ENCODE data around the gene HDLBP.

Gene HDLBP

GRCh38 chr2:241260911-241261310 lies 54.6 kb downstream of the HDLBP start:
- no peak overlapping the region for H4K12ac ChIP-seq (ENCODE audit: low read depth, low read length)
- no peak overlapping the region for H3K18ac ChIP-seq (ENCODE audit: low read length)
- H2AK5ac ChIP-seq (ENCODE audit: low read length) = no peak overlapping the region
- DNase-seq = peak in 1 of 2 donors; percentile 21
- H3K14ac ChIP-seq (ENCODE audit: low read length) = no peak overlapping the region
- no peak overlapping the region for H4K91ac ChIP-seq (ENCODE audit: low read depth, low read length)
- H3K23ac ChIP-seq (ENCODE audit: low read length) = no peak overlapping the region
- no peak overlapping the region for H2BK12ac ChIP-seq (ENCODE audit: low read length)
- no peaks in the 10 kb centered on the region for H3K79me1 ChIP-seq (ENCODE audit: low read length)
- H2BK5ac ChIP-seq (ENCODE audit: low read depth, low read length, poor library complexity) = no peak overlapping the region
- H2AFZ ChIP-seq (ENCODE audit: insufficient read depth, low read length, poor library complexity) = no peak overlapping the region
- whole genome bisulfite sequencing (ENCODE audit: extremely low coverage, insufficient coverage, insufficient read length) = no CpG with 5 or more reads among the region's 3 CpGs
- H3K4me1 ChIP-seq (ENCODE audit: control insufficient read depth in 1 of 2, insufficient read depth in 2 of 2, low read length in 2 of 2) = no peaks in the 10 kb centered on the region
- peaks cover 67 to 77% of the 10 kb centered on the region in 2 experiments for H3K36me3 ChIP-seq (ENCODE audit: control insufficient read depth in 1 of 2, insufficient read depth in 2 of 2, low read length in 2 of 2)
- no peak overlapping the region for H2BK120ac ChIP-seq (ENCODE audit: insufficient read depth, low read length, poor library complexity)
- H3K4me3 ChIP-seq (ENCODE audit: low read depth, low read length) = no peak overlapping the region
- no peak overlapping the region for H3K9ac ChIP-seq (ENCODE audit: low read length)
- H3K27me3 ChIP-seq (ENCODE audit: insufficient read depth, low read length) = no peaks in the 10 kb centered on the region
- no peak overlapping the region for H3K27ac ChIP-seq (ENCODE audit: low read depth, low read length)
- no peaks in the 10 kb centered on the region for H3K79me2 ChIP-seq (ENCODE audit: control insufficient read depth, insufficient read depth, low read length, poor library complexity)
- H3K4ac ChIP-seq (ENCODE audit: low read depth, low read length) = no peak overlapping the region
- no peak overlapping the region for H4K8ac ChIP-seq (ENCODE audit: low read depth, low read length)
- no peaks in the 10 kb centered on the region for H3K9me3 ChIP-seq (ENCODE audit: insufficient read depth, low read depth, low read length)
- no peak overlapping the region for H3K4me2 ChIP-seq (ENCODE audit: low read length)

- H3K4ac ChIP-seq (ENCODE audit: low read depth, low read length) = no peak overlapping the region
- no CpG with 5 or more reads among the region's 8 CpGs for WGBS (ENCODE audit: extremely low coverage, insufficient coverage, insufficient read length)
Observed at GRCh38 chr2:241258505-241259280, 56.8 kb downstream of the HDLBP start.

GRCh38 chr2:241257419-241258032 lies 57.9 kb downstream of the HDLBP start:
- H3K9me3 ChIP-seq (ENCODE audit: insufficient read depth, low read depth, low read length) = no peaks in the 10 kb centered on the region
- no peak overlapping the region for H2AFZ ChIP-seq (ENCODE audit: insufficient read depth, low read length, poor library complexity)
- no CpG with 5 or more reads among the region's 11 CpGs for whole genome bisulfite sequencing (ENCODE audit: extremely low coverage, insufficient coverage, insufficient read length)
- no peak for DNase-seq
- H3K27me3 ChIP-seq (ENCODE audit: insufficient read depth, low read length) = no peaks in the 10 kb centered on the region
- no peak overlapping the region for H3K4ac ChIP-seq (ENCODE audit: low read depth, low read length)
- no peak overlapping the region for H3K14ac ChIP-seq (ENCODE audit: low read length)
- H3K36me3 ChIP-seq (ENCODE audit: control insufficient read depth in 1 of 2, insufficient read depth in 2 of 2, low read length in 2 of 2) = peaks cover 67 to 78% of the 10 kb centered on the region in 2 experiments
- no peaks in the 10 kb centered on the region for H3K79me1 ChIP-seq (ENCODE audit: low read length)
- H2BK5ac ChIP-seq (ENCODE audit: low read depth, low read length, poor library complexity) = no peak overlapping the region
- H3K23ac ChIP-seq (ENCODE audit: low read length) = no peak overlapping the region
- H4K8ac ChIP-seq (ENCODE audit: low read depth, low read length) = no peak overlapping the region
- H3K79me2 ChIP-seq (ENCODE audit: control insufficient read depth, insufficient read depth, low read length, poor library complexity) = no peaks in the 10 kb centered on the region
- no peak overlapping the region for H3K4me3 ChIP-seq (ENCODE audit: low read depth, low read length)
- no peak overlapping the region for H4K12ac ChIP-seq (ENCODE audit: low read depth, low read length)
- no peak overlapping the region for H2BK12ac ChIP-seq (ENCODE audit: low read length)
- no peak overlapping the region for H3K4me2 ChIP-seq (ENCODE audit: low read length)
- H3K18ac ChIP-seq (ENCODE audit: low read length) = no peak overlapping the region
- no peak overlapping the region for H3K27ac ChIP-seq (ENCODE audit: low read depth, low read length)
- no peak overlapping the region for H2BK120ac ChIP-seq (ENCODE audit: insufficient read depth, low read length, poor library complexity)
- H4K91ac ChIP-seq (ENCODE audit: low read depth, low read length) = no peak overlapping the region
- H3K9ac ChIP-seq (ENCODE audit: low read length) = no peak overlapping the region
- H3K4me1 ChIP-seq (ENCODE audit: control insufficient read depth in 1 of 2, insufficient read depth in 2 of 2, low read length in 2 of 2) = no peaks in the 10 kb centered on the region
- H2AK5ac ChIP-seq (ENCODE audit: low read length) = no peak overlapping the region

More at GRCh38 chr2:241258505-241259280, 56.8 kb downstream of the HDLBP start:
- Histone ChIP-seq H4K12ac (ENCODE audit: low read depth, low read length) (no peak overlapping the region), H2BK120ac (ENCODE audit: insufficient read depth, low read length, poor library complexity) (no peak overlapping the region), H3K36me3 (ENCODE audit: control insufficient read depth in 1 of 2, insufficient read depth in 2 of 2, low read length in 2 of 2) (peaks cover 64 to 78% of the 10 kb centered on the region in 2 experiments), H3K27me3 (ENCODE audit: insufficient read depth, low read length) (no peaks in the 10 kb centered on the region), H2AK5ac (ENCODE audit: low read length) (no peak overlapping the region), H3K23ac (ENCODE audit: low read length) (no peak overlapping the region), H3K4me1 (ENCODE audit: control insufficient read depth in 1 of 2, insufficient read depth in 2 of 2, low read length in 2 of 2) (no peaks in the 10 kb centered on the region), H4K8ac (ENCODE audit: low read depth, low read length) (no peak overlapping the region), H2BK12ac (ENCODE audit: low read length) (no peak overlapping the region), H3K14ac (ENCODE audit: low read length) (no peak overlapping the region), H3K18ac (ENCODE audit: low read length) (no peak overlapping the region), H2BK5ac (ENCODE audit: low read depth, low read length, poor library complexity) (no peak overlapping the region), H3K4me3 (ENCODE audit: low read depth, low read length) (no peak overlapping the region), H3K27ac (ENCODE audit: low read depth, low read length) (no peak overlapping the region), H3K79me1 (ENCODE audit: low read length) (no peaks in the 10 kb centered on the region), H2AFZ (ENCODE audit: insufficient read depth, low read length, poor library complexity) (no peak overlapping the region), H4K91ac (ENCODE audit: low read depth, low read length) (no peak overlapping the region), H3K4me2 (ENCODE audit: low read length) (no peak overlapping the region), H3K9me3 (ENCODE audit: insufficient read depth, low read depth, low read length) (no peaks in the 10 kb centered on the region), H3K79me2 (ENCODE audit: control insufficient read depth, insufficient read depth, low read length, poor library complexity) (no peaks in the 10 kb centered on the region), H3K9ac (ENCODE audit: low read length) (no peak overlapping the region)
- DNase-seq = no peak

GRCh38 chr2:241256168-241256545 lies 59.3 kb downstream of the HDLBP start:
- Histone ChIP-seq H4K12ac (ENCODE audit: low read depth, low read length) (no peak overlapping the region), H2BK12ac (ENCODE audit: low read length) (no peak overlapping the region), H3K79me2 (ENCODE audit: control insufficient read depth, insufficient read depth, low read length, poor library complexity) (no peaks in the 10 kb centered on the region), H3K27ac (ENCODE audit: low read depth, low read length) (no peak overlapping the region), H2AK5ac (ENCODE audit: low read length) (no peak overlapping the region), H3K4me1 (ENCODE audit: control insufficient read depth in 1 of 2, insufficient read depth in 2 of 2, low read length in 2 of 2) (no peaks in the 10 kb centered on the region), H3K27me3 (ENCODE audit: insufficient read depth, low read length) (no peaks in the 10 kb centered on the region), H3K14ac (ENCODE audit: low read length) (no peak overlapping the region), H3K18ac (ENCODE audit: low read length) (no peak overlapping the region), H3K9me3 (ENCODE audit: insufficient read depth, low read depth, low read length) (no peaks in the 10 kb centered on the region), H3K4ac (ENCODE audit: low read depth, low read length) (no peak overlapping the region), H4K8ac (ENCODE audit: low read depth, low read length) (no peak overlapping the region), H3K23ac (ENCODE audit: low read length) (no peak overlapping the region), H4K91ac (ENCODE audit: low read depth, low read length) (no peak overlapping the region), H3K9ac (ENCODE audit: low read length) (no peak overlapping the region), H3K36me3 (ENCODE audit: control insufficient read depth in 1 of 2, insufficient read depth in 2 of 2, low read length in 2 of 2) (peaks cover 72 to 80% of the 10 kb centered on the region in 2 experiments), H3K79me1 (ENCODE audit: low read length) (no peaks in the 10 kb centered on the region), H2BK5ac (ENCODE audit: low read depth, low read length, poor library complexity) (no peak overlapping the region), H2BK120ac (ENCODE audit: insufficient read depth, low read length, poor library complexity) (no peak overlapping the region), H3K4me3 (ENCODE audit: low read depth, low read length) (no peak overlapping the region), H3K4me2 (ENCODE audit: low read length) (no peak overlapping the region), H2AFZ (ENCODE audit: insufficient read depth, low read length, poor library complexity) (no peak overlapping the region)
- no CpG with 5 or more reads among the region's 11 CpGs for WGBS (ENCODE audit: extremely low coverage, insufficient coverage, insufficient read length)
- no peak for DNase-seq
